ENCODE data around the gene HTR3B.

Gene HTR3B

DNA sequence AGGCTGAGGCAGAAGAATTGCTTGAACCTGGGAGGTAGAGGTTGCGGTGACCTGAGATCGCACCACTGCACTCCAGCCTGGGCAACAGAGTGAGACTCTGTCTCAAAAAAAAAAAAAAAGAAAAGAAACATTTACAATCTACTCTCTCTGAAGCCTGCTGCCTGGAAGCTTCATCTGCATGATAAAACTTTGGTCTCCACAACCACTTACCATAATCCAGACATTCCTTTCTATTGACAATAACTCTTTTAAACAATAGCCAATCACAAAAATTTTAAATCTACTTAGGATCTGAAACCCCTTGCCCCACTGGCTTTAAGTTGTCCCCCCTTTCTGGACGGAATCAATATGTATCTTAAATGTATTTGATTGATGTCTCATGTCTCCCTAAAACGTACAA, 45.3 kb downstream of the HTR3B start:
- no peak for ATAC-seq

- no peak for ATAC-seq
Observed at GRCh38 chr11:113951537-113951936, 46.9 kb downstream of the HTR3B start.

- ATAC-seq = no peak
Observed at GRCh38 chr11:113952070-113952469, 47.5 kb downstream of the HTR3B start.

- no peak for ATAC-seq
Observed at GRCh38 chr11:113952588-113952987, 48.0 kb downstream of the HTR3B start.

- no peak for ATAC-seq
Observed at GRCh38 chr11:113954235-113954634, 49.6 kb downstream of the HTR3B start.

DNA sequence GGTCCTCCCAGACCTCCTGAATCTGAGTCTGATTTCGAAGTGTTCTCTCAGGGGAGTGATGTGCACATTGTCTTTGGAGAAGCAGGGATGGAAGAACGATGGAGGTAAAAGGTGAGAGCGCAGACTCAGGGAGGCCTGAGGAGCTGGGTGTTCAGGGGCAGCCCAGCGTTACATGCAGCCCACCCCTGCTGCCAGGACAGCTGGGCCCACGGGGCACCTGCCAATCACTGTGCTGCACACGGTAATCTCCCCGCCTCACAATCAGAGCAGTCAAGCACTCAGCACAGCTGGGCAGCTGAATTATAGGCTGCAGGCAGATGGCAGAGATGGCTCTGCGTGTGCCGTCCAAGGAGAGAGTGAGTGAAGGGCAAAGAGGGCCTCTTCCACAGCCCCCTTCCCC, 52.4 kb downstream of the HTR3B start:
- ATAC-seq = no peak

GRCh38 chr11:113960702-113961330, 56.2 kb downstream of the HTR3B start:
- no peak for ATAC-seq

DNA sequence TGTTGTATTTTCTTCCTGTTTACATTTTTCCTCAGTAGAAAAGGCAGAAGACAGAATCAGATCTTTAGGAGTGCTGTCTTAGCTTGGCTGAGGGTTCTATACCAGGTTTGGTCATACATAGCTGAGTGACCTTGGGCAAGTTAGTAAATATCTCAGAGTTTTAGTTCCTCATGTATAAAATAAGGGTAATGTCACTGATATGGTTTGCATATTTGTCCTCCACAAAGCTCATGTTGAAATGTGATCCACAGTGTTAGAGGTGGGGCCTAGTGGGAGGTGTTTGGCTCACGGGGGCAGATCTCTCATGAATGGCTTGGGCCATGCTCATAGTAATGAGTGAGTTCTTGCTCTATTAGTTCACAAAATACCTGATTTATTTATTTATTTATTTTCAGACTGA, 62.8 kb downstream of the HTR3B start:
- no peak for ATAC-seq

DNA sequence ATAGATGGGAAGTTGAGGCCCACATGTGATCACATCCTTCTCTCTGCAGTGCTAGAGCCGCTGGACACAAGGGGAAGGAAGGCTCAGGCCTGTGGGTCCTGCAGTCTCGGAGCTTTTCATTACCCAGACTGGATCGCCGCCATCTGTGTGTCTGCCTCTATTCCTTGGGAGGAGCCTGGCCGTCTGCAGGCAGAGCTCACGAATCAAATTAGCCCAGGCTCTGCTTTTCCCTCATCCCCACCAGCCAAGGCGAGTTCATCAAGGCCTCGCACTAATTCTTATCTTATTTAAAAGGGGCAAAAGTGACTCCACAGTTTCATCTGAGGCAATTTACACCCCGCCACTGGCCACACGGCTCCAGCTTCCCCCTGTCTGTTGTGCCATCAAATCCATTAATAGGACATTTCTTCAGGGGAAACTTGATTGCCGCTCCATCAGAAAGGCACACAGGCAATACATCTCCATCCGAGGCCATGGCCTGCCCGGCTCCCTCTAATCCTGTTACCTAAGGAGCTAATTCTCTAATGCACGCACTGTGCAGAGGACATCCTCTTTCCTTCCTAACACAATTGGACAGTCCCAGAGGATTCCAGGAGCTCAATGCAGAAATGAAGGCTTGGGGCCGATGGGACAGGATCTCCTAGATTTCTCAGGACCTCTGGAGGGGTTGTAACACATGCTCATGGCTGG, 67.1 kb downstream of the HTR3B start:
- no peak for ATAC-seq

DNA sequence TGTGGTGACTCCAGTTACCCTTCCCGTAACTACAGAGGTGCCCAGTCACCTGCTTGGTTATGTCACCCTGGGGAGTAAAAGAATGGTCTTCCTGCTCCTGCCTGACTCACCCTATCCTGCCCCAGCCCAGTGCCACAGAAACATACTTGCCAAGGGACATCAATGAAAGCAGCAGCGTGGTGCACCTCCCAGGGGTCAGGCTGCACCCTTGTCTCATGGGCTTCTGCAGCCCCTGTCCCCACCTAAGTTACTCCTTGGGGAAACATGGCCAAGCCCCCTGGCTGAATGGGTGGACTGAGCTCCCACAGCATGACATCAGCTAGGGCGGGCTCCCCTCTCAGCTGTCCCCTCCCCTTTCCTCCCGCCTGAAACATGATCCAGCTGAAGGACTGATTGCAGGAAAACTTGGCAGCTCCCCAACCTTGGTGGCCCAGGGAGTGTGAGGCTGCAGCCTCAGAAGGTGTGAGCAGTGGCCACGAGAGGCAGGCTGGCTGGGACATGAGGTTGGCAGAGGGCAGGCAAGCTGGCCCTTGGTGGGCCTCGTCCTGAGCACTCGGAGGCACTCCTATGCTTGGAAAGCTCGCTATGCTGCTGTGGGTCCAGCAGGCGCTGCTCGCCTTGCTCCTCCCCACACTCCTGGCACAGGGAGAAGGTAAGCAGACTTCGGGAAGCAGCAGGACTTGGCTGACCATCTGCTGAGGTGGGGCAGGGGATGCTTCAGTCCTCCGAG, 70.3 kb downstream of the HTR3B start, which contains the start of gene HTR3A:
HTR3A (plus strand) TSS at position 368 of the 730 bp plus-strand sequence; CDS start at position 586, 218 bp downstream.
- no peak for ATAC-seq

DNA sequence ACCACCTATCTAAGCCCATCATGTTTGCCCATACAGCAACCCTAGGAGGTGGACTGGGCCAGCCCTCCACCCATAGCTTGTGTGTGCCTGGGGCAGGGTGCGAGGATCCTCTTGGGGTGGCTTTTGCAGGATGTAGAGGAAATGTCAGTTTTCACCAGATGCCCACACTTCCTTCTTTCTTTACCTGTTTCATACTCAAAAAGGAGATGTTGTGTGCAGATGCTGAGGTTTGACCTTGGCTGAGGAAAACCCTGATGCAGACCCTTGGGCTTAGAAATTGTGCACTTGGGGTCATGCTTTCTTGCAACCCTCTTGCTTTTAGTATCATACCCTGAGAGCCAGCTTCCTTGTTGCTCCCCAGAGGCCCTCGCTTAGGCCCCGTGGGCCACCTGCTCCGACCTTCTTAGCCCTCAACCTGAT, 72.5 kb downstream of the HTR3B start:
- no peak for ATAC-seq

- ATAC-seq = no peak
Observed at GRCh38 chr11:113977701-113978100, 73.1 kb downstream of the HTR3B start.

GRCh38 chr11:113979431-113979830, 74.8 kb downstream of the HTR3B start:
- ATAC-seq = no peak

DNA sequence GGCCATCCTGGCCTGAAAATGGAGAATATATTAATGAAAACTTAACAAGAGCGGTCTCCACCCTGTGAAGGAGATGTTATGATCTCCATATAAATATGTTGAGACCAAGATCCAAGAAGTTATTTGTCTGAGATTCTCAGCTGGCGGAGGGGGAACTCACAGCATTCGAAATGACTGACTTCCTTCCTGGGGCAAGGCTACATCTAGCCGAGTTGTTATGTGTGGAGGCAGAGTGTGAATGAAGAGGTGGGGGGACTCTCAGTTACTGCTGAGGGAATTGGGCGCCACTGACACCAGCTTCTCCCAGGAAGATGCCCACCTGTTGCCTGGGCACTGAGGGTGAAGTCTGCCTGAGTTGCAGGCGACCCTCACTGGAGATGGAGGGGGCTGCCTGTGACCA, 76.2 kb downstream of the HTR3B start:
- no peak for ATAC-seq

- no peak for ATAC-seq
Observed at GRCh38 chr11:113982306-113982705, 77.7 kb downstream of the HTR3B start.

DNA sequence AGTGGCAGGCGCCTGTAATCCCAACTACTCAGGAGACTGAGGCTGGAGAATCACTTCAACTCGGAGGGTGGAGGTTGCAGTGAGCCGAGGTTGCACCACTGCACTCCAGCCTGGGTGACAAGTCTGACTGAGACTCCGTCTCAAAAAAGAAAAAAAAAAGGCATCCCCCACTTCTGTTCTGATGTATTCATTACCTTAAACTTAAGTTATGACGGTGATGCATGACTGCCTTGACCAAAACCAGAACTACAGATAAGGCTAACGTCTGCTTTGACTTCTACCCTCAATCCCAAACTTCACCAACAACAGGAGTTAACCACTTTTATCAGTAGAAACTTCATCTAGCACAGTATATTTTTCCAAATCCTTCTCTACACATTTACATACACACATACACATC, 80.2 kb downstream of the HTR3B start:
- no peak for ATAC-seq

- no peak for ATAC-seq
Observed at GRCh38 chr11:113985906-113986305, 81.3 kb downstream of the HTR3B start.

DNA sequence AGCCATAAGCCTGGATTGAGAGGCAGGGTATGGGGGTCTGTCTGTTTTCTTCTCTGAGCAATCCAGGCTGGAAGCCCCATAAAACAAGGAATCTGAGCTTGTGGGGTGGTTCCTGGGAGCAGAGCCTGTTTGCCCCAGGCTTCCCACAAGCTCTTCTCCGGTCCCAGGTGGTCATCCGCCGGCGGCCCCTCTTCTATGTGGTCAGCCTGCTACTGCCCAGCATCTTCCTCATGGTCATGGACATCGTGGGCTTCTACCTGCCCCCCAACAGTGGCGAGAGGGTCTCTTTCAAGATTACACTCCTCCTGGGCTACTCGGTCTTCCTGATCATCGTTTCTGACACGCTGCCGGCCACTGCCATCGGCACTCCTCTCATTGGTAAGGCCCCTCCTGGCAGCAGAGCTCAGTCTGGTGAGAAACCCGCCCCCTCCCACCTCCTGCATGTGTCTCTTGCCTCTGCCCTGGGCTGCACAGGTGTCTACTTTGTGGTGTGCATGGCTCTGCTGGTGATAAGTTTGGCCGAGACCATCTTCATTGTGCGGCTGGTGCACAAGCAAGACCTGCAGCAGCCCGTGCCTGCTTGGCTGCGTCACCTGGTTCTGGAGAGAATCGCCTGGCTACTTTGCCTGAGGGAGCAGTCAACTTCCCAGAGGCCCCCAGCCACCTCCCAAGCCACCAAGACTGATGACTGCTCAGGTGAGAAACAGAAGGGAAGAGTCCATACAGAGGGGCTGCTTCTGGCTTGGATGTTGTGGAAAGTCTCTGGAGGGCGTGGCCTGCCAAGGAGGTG, 82.0 kb downstream of the HTR3B start:
- ATAC-seq = no peak

GRCh38 chr11:113989381-113989780, 84.8 kb downstream of the HTR3B start:
- no peak for ATAC-seq

DNA sequence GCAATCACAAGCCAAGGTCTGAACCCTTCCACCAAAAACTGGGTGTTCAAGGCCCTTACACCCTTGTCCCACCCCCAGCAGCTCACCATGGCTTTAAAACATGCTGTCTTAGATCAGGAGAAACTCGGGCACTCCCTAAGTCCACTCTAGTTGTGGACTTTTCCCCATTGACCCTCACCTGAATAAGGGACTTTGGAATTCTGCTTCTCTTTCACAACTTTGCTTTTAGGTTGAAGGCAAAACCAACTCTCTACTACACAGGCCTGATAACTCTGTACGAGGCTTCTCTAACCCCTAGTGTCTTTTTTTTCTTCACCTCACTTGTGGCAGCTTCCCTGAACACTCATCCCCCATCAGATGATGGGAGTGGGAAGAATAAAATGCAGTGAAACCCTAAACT, 85.3 kb downstream of the HTR3B start:
- ATAC-seq = no peak

GRCh38 chr11:113991170-113991569, 86.6 kb downstream of the HTR3B start:
- ATAC-seq = no peak

DNA sequence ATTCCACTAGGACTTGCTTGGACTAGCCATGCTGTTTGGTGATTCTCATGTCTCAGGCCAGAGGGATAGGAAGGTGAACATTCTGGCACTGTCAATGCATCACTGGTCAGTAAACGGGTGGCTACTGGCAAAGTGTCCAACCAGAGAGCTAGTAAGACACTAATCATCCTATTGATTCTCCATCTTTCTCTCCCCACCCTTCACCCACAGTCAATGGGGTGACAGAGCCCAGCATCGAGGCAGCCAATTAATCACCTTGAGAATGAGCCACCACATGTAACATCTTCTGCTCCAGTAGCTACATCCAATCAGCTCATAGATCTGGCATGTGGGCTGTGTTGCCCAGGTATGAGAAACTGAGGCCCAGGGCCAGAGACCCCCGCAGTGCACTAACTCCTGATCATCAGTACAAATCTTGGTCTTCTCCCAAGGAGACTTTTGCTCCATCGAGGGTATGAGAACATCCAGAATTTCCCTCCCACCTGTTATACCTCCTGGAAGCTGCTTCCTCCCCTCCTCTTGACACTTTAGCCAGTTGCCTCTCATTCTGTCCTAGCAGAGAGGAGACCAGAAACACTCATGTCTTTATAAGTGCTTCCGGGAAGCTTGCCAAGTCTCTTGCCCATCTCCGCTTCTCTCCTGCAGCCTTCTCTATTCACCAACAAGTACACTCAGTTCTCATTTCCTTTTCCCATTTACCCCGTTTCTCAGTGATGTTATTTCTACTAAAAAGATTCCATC, 87.3 kb downstream of the HTR3B start:
- ATAC-seq = no peak

Measured in activated CD4-positive, CD25-positive, alpha-beta regulatory T cell treated with anti-CD3 and anti-CD28 coated beads, Interleukin-2, amount 50 U/mL, for 24 hours (primary cell).